ENCODE measurements around the gene KRT86.
"Not testable (repeated sequence)": the region's sequence is repeated elsewhere in the genome, so short reads cannot be mapped to it uniquely, and the experiment has no call there.

The KRT86 gene

DNA sequence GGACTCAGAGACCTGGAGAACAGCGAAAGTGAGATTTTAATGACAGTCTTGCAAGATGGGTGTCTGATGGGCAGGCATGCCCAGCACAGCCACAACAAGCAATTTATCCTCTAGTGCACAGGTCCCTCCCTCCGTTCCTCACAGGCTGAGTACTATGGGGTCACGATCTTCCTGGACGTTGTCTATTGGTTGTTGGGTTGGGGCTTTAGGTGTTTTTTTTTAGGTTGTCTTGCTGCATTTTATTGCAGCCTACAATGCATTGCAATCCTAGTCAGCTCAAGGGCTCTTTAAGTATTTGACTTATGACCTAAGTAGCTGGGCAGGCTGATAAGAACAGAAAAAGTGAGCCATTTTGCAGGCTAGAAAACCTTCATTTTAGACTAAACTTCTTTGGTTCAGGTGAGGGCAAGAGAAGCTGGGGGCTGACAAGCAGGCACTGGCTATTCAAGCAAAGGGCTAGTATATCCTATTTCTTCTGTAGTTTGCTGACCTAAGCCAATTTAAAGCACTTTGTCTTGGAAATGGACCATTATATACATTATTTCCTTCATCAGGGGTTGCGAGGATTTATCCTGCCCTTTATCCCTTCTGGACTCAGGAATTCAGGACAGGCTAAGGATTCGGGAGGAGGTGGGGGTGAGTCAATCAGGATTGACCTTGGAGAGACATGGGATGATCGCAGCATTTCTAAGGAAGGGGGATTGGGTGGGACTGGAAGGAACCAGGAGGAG, 35.4 kb upstream of the KRT86 start:
- DNase-seq: no peak

DNA sequence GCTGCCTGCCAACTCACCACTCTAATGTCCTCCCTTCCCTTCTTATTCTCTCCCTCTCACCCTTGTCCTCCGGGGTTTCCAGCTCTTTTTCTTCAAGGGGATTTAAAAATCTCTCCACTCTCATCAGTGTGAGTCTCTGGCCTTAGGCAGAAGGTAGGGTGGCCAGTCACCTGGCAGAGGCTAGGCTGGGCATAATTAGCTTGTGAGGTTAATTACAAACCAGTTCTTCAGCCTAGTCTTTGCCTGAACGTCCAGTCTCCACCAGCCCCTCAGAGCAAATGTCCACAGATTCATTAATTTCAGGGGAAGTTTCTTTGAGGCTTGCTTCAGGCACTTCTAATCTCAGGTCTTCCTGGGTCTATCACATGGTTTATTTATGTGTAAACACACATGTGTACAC, 34.7 kb upstream of the KRT86 start:
- no peak for DNase-seq

DNA sequence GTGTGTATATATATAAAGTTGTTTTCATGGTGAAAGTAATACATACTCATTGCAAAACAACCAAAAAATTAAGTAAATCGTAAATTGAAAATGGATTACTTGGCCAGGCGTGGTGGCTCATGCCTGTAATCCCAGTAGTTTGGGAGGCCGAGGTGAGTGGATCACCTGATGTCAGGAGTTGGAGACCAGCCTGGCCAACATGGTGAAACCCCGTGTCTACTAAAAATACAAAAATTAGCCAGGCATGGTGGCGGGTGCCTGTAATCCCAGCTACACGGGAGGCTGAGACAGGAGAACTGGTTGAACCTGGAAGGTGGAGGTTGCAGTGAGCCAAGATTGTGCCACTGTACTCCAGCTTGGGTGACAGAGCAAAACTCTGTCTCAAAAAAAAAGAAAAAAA, 34.2 kb upstream of the KRT86 start:
- not testable (repeated sequence) for DNase-seq

DNA sequence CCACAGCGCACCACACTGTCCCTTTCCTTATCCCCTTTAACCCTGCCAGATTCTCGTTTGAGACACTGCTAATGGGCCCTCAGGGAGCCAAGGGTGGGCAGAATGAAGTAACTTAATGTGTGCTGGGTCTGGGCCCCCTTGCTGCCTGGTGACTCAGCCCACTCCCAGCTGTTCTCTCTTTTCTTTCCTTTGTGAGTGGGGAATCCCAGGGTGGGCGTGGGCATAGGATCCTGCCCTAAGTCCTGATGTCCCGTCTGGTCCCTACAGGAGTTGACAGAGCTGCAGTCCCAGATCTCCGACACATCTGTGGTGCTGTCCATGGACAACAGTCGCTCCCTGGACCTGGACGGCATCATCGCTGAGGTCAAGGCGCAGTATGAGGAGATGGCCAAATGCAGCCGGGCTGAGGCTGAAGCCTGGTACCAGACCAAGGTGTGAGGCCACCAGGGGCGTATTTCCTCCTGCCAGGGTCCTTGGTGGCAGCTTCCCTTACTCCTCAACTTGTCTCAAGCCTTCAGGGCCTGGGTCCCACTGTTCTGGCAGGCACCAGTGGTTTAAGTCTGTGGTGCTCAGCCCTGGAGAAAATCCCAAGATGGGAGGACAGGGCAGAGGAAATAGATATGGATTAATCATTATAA, 33.1 kb upstream of the KRT86 start:
- DNase-seq: no peak

DNA sequence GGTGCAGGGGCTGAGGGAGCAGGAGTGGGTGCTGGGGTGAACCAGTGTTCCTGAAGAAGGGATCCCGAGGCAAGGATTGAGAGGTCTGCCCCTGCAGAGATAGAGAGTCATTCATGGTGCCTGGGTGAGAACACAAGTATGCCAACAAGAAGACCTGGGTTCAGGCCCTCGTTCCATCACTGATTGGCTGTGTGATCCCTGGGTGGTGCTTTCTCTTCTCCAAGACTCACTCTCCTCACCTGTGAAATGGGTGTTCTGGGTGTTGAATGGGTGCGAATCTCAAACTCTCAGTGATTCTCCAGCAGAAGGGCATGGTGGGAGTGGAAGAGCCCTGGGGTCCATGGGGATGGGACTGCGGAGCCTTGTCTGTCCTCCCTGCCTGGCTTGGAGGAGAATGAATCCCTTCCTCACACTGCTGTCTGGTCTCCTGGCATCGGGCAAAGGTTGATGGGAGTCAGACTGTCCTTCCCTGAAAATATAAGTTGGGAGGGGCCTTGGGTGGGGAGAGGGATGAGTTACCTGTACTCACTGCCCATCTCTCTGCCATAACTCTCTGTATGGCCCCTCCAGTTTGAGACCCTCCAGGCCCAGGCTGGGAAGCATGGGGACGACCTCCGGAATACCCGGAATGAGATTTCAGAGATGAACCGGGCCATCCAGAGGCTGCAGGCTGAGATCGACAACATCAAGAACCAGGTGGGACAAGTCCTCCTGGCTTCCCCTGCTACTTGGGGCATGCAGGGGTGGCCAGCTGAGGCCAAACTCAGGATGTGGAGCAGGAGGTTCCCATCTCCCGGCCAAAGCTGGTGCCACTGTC, 31.8 kb upstream of the KRT86 start:
- DNase-seq: no peak

DNA sequence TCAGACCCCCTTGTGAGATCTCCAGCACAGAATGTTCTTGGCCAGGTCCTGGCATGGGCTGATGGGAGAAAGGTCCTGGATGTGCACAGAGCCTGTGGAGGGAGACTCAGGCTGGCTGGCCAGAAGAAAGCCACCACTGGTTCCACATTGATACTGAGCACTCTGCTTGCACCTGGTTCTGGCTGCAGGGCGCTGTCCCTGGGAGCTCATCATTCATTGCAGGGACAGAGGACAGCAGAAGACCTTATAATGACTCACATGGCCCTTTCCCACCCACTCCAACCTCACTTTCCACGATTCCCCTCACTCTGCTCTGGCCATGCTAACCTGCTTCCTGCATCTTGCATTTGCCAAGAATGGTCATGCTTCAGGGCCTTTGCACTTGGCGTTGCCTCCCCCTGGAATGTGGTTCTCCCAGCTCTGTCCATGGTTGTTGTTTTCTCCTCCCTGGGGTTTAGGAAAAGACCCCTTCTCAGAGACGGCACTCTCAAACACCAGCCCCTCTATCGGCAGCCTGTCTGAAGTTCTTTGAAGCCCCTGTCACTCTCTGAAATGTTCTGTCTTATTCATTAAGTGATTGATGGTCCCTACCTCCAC, 31.1 kb upstream of the KRT86 start:
- no peak for DNase-seq

DNA sequence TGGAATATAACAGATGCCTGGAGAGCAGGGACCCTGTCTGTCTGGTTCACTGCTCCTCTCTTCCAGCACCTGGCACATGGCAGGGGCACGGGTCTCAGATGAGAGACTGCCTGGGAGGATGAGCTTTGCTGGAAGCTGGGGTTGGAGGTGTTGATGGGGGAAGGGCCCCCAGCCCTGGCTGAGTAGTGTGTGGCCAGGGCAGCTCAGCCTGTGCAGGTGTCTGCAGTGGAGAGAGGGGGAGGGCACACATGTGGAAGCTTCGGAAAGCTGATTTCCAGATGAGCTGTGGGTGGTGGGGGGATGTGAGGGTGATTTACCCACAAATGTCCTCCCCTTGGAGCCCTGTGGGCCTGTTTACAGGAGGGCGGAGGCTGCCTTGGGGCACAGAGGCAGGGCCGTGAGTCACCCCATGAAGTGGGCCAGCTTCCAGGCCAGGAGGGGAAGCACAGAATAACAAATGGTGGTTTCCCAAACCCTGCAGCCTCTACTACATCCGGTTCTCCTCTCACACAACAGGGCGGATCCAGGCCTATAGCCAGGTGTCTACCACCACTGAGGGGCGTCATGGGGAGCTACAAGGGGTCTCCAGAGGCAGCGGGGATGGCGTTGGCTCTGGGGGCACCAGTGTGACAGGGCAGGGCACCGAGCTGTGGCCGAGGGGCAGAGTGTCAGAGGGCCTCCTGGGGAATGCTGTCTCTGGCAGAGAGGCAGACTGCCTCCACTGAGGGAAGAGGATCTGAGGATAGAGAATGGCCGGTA, 30.4 kb upstream of the KRT86 start:
- peak; percentile 54 to 75 for DNase-seq

DNA sequence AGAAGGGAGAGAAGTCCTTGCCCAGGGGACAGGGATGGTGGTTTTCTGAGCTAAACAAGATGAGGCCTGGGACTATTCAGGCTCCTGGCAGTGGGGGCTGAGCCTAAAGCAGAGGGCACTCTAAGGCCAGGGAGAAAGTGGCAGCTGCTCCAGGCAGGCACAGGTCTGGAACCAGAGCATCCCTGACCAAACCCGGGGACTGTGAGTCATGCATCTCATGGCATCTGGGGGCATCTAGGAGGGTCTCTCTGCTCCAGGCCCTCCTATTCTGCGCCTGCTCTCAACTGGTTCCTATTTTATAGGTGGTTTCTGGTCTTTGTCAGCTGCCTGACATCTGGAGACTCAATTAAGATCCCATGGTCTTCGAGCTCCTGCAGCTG, 29.8 kb upstream of the KRT86 start:
- DNase-seq: no peak

DNA sequence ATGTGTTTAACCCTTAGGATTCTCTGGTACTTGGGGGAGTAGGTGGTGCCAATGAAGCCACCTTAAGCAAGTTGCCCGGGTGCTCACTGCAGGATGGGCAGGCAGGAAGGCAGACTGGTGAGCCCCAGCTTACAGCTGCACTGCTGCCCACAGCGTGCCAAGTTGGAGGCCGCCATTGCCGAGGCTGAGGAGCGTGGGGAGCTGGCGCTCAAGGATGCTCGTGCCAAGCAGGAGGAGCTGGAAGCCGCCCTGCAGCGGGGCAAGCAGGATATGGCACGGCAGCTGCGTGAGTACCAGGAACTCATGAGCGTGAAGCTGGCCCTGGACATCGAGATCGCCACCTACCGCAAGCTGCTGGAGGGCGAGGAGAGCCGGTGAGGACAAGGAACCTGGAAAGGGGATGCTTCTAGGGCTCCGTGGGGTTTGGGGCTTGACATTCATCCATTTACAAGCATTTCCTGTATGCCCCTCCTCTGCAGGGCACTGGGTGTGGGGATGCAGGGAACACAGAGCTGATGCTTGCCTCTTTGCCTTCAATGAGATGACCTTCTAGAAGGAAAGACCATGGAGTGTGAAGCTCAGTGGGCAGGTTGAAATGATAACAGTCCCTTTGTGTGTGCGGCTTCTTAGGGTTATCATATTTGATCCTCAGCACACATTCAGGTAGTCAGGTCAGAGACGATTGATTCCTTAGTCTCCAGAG, 29.0 kb upstream of the KRT86 start:
- DNase-seq: no peak

DNA sequence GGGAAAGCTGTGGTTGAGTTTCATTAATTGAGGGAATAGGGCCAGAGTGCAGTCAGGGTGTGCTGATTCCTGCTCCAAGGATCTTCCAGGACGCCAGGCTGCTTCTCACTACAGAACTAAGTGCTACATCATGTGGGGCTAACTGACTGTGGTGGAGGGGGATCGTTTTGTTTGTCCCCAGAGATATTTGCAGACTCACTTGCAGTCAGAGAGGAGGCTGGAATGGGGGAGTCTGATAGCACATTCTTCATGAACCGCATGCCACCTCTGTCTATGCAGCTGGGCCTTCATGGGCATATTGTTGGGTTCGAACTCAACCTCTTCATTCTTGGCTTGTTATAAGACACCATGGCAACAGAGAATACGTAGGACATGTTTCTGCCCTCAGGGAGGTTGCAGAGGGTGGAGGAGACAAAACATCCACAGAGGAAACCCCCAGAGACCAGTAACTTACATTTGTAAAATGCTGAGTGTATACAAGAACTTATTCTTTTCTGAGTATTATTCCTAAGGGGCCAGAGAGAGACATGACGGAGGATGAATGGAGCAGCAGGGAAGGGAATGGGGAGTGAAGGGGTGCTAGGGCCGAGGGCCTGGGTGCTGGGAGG, 28.4 kb upstream of the KRT86 start:
- no peak for DNase-seq

DNA sequence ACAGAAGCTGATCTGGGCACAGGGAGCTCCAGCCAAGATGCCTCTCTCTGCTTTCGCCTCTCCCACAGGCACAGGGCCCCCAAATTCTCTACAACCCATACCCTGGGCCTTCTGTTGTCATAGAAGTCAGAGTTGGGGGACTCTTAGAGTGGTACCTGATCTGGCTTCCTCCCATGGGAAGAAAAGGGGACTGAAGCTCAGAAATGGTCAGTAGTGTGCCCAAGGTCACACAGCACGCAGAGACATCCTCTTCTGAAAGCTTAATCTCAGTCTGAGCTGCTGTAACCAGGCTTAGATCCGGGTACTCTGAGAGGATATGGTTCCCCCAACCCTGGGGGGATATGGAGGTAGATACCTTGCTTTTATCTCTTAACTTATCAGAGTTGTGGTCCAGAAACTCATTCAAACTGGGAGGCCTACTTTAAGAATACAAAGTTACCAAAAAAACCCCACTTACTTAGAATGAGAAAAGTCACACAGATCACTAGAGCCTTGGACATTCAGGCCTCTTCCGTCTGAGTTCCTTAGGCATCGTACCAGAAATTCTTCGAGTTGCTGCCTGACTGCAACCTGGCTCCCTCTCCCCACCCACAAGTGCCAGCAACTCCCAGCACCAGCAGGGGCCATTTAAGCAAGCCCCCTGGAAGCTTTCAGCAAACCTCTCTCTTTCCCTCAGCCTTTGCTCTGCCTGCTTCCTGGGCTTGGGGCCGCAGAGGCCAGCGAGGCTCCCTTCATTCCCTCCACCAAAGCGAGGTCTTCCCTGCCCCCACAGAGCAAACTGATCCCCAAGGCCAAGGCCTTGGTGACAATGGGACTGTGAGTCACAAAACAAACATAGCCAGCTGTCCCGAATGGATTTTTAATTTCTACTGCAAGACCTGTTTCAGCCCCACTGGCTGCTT, 27.5 kb upstream of the KRT86 start:
- DNase-seq: no peak

DNA sequence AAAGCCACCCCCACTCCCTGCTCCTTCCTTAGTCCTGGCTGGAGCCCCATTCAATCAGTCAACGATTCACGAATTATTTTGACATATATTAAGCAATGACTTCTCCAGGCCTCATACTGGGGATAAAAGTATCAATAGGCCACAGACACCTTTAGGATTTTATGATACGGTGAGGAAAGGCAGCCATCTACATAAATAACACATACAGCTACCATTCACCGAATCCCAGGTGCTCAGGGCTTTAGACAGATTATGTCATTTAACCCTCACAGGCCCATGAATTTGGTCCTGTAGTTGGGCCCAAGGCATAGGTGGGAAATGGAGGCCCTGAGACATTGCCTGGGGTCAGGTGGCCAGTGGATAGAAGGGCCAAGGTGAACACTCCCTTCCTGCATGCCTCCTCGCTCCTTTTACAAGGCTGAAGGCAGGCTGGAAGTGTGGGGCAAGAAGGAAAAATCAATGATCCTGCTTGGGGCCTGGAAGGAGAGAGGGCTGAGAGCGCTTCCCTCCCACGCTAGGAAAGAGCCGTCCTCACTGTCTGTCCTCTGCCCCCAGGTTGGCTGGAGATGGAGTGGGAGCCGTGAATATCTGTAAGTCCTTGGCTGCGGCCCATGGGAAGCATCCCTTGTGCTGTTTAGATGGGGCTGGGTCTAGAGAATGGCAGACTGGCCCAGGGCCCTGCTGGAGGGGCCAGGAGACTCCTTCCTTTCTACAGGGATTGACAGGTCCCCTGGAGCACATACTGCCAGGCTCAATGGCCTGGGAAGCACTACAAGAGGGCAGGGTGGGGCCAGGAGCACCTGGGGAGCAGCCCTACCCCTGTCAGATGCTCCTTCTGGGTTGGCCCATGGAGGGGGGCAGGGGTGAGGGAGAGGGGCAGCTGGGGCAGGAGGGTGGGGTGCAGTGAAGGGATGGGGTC, 26.6 kb upstream of the KRT86 start:
- DNase-seq: no peak

DNA sequence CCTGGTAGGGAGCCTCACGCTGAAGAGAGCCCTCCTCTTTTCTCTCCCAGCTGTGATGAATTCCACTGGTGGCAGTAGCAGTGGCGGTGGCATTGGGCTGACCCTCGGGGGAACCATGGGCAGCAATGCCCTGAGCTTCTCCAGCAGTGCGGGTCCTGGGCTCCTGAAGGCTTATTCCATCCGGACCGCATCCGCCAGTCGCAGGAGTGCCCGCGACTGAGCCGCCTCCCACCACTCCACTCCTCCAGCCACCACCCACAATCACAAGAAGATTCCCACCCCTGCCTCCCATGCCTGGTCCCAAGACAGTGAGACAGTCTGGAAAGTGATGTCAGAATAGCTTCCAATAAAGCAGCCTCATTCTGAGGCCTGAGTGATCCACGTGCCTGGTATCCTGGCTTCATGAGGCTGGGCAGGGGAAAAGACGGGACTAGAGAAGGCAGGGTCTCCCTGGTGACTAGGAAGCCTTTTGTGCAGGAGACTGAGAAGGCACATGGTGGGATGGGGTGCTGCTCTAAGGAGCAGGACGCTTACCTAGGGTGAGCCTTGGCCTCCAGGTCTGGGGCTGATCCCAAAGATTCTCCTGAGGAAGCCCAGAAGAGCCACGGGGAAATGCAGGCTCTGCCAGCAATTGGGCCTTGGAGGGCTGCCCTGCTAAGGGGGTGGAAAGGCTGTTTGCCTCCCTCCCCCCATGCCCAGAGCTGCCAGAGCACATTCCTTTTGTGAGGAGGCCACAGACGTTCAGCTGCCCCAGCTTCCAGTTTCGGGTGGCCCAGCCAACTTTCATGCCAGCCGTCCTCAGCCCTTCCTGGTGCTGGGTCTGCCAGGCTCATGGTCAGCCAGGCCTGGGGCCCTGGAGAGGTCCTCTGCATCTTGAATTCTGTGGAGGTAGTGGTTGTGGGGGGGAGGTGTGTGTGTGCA, 25.6 kb upstream of the KRT86 start:
- DNase-seq: no peak

DNA sequence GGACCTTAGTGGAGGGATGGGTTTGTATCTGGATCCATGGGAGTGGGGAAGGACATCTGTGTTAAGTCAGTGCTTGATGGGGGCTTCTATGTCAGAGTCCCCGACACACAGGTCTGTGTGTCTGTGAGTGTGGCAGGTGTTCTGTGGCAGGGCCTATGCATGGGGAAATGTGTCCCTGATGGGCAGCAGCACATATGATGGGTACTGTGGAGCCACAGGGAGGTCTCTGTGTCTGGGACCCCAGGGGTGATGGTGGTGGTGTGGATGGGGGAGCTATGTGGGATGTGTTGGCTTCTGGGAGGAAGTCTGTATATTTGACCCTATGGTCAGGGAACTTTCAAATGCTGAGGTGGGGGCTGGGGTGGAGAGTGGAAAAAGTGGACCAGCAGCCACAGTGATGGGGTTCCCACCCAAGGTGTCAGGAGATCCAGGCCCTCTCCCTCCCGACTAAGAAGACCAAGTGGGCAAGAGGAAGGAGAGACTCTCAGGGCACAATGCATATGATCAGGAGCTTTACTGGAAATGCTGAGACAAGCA, 24.9 kb upstream of the KRT86 start:
- DNase-seq: no peak

DNA sequence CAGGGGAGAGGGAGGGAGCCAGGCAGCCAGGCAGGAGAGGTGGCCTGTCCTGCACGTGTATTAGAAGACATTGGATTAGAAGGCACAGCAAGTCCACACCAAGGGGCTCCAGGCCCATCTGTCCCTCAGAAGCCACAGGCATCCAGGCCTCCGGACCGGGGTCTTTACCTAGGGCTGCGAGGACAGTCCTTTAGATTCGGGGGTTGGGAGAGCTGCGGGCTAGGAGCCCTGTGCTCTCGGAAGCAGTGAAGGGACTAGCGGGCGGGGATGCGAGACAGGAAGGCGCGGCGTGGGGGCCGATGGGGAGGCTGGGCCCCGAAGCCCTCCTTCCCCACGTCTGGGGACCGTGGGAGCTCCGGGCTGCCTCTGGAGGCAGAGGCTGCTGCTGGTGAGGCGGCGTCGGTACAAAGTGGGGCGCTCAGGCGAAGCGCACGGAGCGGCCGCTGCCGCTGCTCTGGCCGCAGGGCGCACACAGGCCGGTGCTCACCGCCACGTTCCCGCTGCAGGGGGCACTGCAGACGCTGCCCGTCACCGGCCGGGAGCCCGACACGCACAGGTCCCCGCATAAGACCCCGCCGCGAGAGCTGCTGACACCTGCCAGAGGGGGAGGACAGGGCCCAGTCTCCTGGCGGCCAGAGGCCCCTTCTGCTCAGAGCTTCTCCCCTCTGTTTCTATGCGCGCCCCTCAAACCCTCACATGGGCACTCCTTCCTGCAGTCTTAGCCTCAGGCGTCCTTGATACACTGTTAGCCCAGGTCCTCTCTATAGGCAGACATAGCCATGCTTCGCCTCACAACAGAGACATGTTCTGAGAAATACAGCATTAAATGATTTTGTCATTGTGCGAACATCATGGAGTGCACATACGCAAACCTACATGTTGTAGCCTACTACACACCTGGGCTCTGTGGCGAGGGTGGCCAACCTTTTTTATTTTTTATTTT, 24.1 kb upstream of the KRT86 start:
- no peak for DNase-seq

DNA sequence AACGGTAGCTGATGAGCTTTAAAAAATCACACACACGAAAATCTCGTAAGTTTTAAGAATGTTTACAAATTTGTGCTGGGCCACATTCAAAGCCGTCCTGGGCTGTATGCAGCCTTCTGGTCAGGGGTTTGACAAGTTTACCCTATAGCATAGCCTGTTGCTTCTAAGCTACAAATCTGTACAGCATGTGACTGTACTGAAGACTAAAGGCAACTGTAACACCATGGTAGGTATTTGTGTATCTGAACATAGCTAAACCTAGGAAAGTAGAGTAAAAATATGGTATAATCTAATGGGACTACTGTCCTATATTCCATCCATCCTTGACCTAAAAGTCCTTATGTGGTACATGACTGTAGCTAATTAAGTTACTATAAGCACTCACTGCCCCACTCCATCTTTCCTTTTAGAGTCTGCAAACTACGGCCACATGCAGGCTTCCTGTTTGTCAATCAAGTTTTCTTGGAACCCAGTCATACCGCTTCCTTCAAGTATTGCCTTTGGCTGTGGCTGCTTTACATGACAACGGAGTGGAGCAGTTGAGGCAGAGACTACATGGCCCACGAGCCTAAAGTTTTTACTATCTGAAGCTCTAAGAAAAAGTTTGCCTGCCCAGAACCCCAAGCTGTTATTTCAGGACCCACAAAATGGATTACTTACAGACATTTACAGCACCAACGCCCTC, 22.9 kb upstream of the KRT86 start:
- DNase-seq: no peak

Measured in CD4-positive, alpha-beta T cell treated with Interleukin-1 beta for 1 hour (primary cell).